Amniotic stem cell (primary cell): Measurements from ENCODE around the gene HBB.
"Not testable (repeated sequence)": the region's sequence is repeated elsewhere in the genome, so short reads cannot be mapped to it uniquely, and the experiment has no call there.

ENCODE experiments used
- DNase-seq: peaks from one replicate; lab custom pipeline; 2025; lab: John Stamatoyannopoulos, UW

HBB gene

DNA sequence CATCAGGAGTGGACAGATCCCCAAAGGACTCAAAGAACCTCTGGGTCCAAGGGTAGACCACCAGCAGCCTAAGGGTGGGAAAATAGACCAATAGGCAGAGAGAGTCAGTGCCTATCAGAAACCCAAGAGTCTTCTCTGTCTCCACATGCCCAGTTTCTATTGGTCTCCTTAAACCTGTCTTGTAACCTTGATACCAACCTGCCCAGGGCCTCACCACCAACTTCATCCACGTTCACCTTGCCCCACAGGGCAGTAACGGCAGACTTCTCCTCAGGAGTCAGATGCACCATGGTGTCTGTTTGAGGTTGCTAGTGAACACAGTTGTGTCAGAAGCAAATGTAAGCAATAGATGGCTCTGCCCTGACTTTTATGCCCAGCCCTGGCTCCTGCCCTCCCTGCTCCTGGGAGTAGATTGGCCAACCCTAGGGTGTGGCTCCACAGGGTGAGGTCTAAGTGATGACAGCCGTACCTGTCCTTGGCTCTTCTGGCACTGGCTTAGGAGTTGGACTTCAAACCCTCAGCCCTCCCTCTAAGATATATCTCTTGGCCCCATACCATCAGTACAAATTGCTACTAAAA, at the start of gene HBB:
HBB (minus strand) TSS at position 340 of the 579 bp plus-strand sequence; CDS start at position 290, 50 bp downstream.
- DNase-seq = no peak

- no peak for DNase-seq
These were observed 48.7 kb upstream of the HBB start for GRCh38 chr11:5275369-5276110.

GRCh38 chr11:5274395-5274794, 47.5 kb upstream of the HBB start:
- no peak for DNase-seq

DNA sequence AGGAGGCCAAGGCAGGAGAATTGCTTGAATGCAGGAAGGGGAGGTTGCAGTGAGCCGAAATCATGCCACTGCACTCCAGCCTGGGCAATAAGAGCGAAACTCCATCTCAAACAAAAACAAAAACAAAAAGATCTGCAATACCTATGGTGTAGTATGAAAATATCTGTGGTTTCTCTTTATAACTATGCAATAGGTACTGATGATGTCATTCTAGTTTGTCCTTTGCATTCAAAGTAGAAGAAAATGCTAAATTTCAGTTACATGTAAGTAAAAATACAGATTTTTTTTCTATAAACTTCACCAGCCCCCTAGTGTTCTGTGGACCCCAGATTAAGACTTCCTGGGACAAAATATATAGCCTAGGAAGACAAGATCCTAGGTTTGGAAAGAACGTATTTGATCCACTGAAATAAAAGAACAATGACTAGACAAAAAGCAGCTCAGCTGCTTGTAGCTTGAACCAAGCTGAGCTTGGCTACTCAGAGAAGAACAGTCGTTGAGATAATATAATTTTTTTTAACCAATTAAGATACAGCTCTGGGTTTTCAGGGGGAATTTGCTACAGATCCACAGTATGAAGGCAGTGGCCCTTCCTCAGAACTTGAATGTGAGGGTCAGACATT, 45.6 kb upstream of the HBB start:
- no peak for DNase-seq

GRCh38 chr11:5269715-5270147, 42.9 kb upstream of the HBB start, which contains the start of gene HBE1:
HBE1 (minus strand) TSS chr11:5269945; CDS start chr11:5269890, 55 bp downstream.
- DNase-seq = no peak

DNA sequence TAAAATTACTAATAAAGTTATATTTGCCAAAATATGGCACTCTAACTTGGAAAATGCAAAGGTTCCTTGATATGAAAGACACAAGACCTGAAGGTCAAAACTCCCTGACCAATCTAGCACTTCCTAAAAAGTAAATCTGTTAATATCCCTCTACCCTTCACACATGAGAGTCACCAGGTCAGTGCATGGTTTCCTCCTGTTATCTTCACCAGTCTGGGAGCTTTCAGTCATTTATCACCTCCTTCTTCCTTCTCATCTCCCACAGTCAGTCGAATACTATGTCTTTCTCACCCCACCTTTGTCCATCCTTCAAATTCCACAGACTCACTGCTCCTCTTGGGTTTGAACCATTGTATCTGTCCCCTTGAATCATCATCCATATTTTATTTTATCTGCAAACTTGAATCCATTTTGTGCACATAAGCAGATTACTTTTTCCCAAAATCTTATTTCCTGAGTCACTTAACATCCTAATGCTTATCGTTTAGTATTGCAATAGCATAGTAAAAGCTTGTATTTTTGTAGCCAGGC, 40.2 kb upstream of the HBB start:
- DNase-seq = no peak

GRCh38 chr11:5266609-5267008, 39.7 kb upstream of the HBB start:
- DNase-seq = no peak

DNA sequence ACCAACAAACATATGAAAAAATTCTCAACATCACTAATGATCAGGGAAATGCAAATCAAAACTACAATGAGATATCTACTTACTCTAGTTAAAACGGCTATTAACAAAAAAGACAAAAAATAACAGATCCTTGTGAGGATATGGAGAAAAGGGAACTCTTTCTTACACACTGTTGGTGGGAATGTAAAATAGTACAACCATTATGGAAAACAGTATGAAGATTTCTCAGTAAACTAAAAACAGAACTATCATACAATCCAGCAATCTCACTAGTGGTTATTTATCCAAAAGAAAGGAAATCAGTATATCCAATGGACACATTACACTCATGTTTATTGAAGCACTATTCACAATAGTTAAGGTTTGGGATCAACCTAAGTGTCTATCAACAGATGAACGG, 39.0 kb upstream of the HBB start:
- no peak for DNase-seq

DNA sequence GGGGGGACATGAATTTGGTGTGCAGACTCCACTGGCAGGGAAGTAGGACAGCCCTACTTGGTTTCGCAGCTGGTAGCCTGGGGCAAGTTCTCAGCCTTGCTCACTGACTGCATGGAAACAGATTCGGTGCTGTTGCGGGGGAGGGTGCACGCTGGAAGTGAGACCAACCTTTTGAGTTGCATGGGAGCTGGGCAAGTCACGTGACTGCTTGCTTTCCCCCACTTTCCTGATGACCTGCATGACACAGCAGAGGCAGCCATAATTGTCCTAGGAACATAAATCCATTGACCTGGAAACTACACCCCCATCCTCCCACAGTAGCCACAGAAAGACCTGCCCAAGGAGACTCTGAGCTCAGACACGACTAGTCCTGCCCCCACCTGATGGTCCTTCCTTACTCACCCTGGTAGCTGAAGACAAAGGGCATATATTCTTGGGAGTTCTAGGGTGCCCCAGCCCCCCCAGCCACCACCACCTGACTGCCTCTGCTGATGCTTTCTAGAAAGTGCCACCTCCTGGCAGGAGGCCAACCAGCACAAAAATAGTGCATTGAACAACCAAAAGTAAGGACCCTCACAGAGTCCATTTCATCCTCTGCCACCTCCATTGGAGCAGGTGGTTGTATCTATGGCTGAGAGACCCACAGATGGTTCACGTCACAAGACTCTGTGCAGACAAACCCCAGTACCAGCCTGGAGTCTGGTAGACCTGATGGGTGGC, 31.8 kb upstream of the HBB start:
- DNase-seq = no peak

DNA sequence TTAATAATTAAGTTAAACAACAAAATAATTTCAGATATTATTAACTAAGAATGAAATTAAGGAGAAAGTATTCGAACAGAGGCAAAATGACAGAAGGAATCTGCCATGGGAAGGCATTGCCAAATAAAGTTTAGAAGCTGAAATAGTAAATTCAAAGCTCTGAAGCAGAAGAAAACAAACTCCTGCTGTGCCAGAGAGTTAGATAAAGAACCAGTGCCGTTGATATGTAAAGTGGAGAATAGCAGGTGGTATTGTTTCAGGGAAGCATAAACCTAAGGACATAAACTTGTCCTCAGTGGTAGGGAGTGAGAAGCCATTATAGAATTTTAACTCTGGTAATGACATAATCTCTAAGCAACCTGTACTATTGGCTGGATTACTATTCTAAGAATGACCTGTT, 30.4 kb upstream of the HBB start:
- no peak for DNase-seq

- not testable (repeated sequence) for DNase-seq
These were observed 28.0 kb upstream of the HBB start, which contains the start of gene HBG2 for GRCh38 chr11:5254646-5255413. HBG2 (minus strand) TSS chr11:5254781; CDS start chr11:5254728, 53 bp downstream.

- DNase-seq = not testable (repeated sequence)
These were observed 27.2 kb upstream of the HBB start for GRCh38 chr11:5254023-5254422.

- not testable (repeated sequence) for DNase-seq
These were observed 26.6 kb upstream of the HBB start for GRCh38 chr11:5253440-5253839.

DNA sequence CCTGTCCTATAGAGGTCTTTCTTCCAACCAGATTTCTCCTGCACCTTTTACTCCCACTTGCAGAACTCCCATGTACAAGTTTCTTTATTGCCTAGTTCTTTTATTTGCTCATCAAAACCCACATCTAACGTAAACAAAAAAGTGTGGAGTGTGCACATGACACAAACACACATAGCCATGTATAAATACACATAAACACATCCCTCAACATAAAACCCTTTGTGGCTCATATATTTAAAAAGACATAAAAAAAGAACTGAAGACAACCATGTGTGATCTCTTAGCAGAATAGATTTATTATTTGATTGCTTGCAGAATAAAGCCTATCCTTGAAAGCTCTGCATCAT, 26.0 kb upstream of the HBB start:
- DNase-seq = no peak

DNA sequence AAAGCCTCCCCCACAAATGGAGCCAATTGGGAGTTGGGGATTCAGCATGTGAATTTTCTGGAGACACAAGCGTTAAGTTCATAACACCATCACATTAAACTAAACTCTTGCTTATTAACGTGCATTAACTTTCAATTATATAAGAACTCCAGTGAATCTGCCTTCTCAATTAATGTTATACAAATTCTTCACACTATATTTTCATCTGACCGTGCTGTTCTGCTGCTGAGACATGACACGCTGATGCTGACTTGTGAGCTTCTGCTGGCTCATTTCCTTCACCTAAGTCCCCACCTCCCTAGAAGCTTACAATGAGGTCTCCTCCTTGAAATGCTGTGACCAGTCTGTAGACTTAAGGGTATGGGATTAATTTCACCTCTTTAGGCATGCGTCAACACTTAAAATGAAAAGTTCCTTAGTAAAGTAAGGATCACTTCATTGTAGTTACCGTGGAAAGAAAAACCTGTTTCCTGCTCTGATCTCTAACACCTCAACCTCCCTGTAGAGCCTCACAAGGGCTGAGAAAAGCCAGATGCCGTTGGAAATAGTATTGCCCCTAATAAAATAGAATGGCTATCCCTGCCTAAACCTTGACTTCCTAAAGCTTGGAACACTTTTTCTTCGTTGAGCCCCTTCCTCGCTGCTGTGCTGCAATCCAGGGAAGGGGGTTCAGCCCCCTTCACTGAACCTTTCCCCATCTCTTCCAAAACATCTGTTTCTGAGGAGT, 25.5 kb upstream of the HBB start:
- DNase-seq = no peak

- DNase-seq = no peak
These were observed 24.9 kb upstream of the HBB start for GRCh38 chr11:5251746-5252145.

DNA sequence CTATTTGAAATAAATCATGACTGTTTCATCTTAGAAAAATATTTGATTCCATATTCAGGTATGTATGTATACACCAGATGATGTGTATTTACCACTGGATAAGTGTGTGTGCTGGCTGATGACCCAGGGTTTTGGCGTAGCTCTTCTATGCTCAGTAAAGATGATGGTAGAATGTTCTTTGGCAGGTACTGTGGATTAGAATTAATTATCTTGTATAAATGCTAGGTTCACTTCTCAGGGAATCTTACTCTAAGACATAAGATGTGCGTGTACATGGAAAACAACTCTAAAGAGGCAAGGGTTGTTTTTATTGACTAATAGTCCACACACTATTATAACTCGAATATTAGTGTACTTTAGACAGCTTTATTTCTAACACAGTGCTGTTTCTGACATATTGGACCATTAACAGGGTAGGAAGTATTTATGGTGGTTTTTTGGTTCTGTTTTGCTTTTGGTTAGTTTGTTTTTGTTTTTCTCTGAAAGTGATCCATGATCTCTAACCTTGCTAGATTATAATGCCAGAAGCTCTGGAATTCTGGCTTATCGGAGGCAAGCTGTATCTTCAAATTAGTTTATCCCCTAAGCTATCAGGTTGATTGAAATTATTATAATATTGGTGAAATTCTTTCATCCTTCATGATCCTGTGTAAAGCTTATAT, 23.8 kb upstream of the HBB start:
- DNase-seq = no peak

DNA sequence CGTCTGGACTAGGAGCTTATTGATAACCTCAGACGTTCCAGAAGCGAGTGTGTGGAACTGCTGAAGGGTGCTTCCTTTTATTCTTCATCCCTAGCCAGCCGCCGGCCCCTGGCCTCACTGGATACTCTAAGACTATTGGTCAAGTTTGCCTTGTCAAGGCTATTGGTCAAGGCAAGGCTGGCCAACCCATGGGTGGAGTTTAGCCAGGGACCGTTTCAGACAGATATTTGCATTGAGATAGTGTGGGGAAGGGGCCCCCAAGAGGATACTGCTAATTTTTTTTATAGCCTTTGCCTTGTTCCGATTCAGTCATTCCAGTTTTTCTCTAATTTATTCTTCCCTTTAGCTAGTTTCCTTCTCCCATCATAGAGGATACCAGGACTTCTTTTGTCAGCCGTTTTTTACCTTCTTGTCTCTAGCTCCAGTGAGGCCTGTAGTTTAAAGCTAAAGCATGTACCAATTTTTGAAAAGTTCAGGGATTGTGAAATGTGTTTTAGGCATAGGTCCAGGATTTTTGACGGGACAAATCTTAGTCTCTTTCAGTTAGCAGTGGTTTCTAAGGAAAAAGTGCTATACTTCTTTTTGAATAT, 23.0 kb upstream of the HBB start, which contains the start of gene HBG1:
HBG1 (minus strand) TSS at position 51 of the 590 bp plus-strand sequence. CDS start 53 bp downstream, outside the sequence.
- not testable (repeated sequence) for DNase-seq

- DNase-seq = not testable (repeated sequence)
These were observed 21.6 kb upstream of the HBB start for GRCh38 chr11:5248498-5248897.
